ENCODE measurements around the gene CDC23. TPM values are rescaled to one million over a fixed set of nuclear protein-coding genes. Genes with fewer than 3 reads are reported as not detected.
"Not testable (repeated sequence)": the region's sequence is repeated elsewhere in the genome, so short reads cannot be mapped to it uniquely, and the experiment has no call there.

CDC23 gene
- total RNA-seq, 1 experiment from 2014 or later = 74.3 TPM

GRCh38 chr5:138179277-138179857 is 33.8 kb downstream of the CDC23 start:
- Histone ChIP-seq H3K4me1 (no peaks in the 10 kb centered on the region), H3K27me3 (no peaks in the 10 kb centered on the region), H3K36me3 (peaks cover 41% of the 10 kb centered on the region), H3K9me3 (replicated peaks) (no peaks in the 10 kb centered on the region), H3K27ac (peak overlapping the region; percentile 95), H3K4me3 (peak overlapping the region; percentile 72)
- DNase-seq = peak; percentile 30 to 37

DNA sequence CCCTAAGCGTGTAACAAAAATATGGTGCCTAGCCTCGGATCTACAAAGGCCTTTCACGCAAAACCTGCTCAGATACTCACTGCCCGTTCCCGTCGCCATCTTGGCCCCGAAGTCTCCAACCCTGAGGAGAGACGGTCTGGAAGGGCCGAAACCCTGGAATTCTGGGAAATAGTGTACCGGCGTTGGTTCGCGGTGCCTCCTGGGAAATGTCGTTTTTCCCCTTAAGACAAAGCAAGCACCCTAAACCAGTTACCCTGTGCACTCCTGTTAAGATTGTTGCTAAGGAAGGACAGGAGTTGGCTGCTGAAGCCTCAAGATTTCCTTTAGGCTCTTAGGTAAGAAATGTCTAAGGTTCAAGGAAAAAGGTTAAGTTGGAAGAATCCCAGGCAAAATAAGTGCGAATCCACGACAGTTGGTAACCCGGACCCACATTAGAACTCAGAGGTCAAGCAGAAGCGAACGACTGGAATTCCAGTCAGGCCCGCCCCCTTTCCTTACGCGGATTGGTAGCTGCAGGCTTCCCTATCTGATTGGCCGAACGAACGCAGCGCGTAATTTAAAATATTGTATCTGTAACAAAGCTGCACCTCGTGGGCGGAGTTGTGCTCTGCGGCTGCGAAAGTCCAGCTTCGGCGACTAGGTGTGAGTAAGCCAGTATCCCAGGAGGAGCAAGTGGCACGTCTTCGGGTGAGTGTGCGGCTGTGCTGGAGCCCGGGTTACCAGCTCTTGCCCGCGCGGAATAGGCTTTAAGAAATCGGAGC is 34.4 kb downstream of the CDC23 start, which contains the start of the genes BRD8 and KIF20A:
Gene BRD8, minus strand, starts transcription at position 115 of the 761 bp plus-strand sequence. Its CDS starts 16 bp downstream, at position 99.
Gene KIF20A, plus strand, starts transcription at position 597 of the 761 bp plus-strand sequence. CDS start 569 bp downstream, outside the sequence.
- DNase-seq = peak; percentile 97 to 98
- Histone ChIP-seq H3K27ac (peak within 1 kb of the TSS; percentile 95), H3K4me3 (peak within 1 kb of the TSS; percentile 72), H3K9me3 (replicated peaks) (no peaks in the 10 kb centered on the region), H3K27me3 (no peaks in the 10 kb centered on the region), H3K4me1 (no peaks in the 10 kb centered on the region), H3K36me3 (peaks cover 41% of the 10 kb centered on the region)

- Histone ChIP-seq H3K27ac (peak overlapping the region; percentile 95), H3K36me3 (peaks cover 38% of the 10 kb centered on the region), H3K27me3 (no peaks in the 10 kb centered on the region), H3K4me3 (peak overlapping the region; percentile 72), H3K4me1 (no peaks in the 10 kb centered on the region), H3K9me3 (replicated peaks) (no peaks in the 10 kb centered on the region)
- peak; percentile 11 to 48 for DNase-seq
These were observed 35.1 kb downstream of the CDC23 start for GRCh38 chr5:138177941-138178515.

GRCh38 chr5:138170299-138170698 is 42.8 kb downstream of the CDC23 start:
- peaks cover 77% of the 10 kb centered on the region for H3K36me3 ChIP-seq
- H3K4me1 ChIP-seq = no peaks in the 10 kb centered on the region
- H3K9me3 ChIP-seq (replicated peaks) = no peaks in the 10 kb centered on the region
- no peak for DNase-seq
- no peaks in the 10 kb centered on the region for H3K27me3 ChIP-seq
- no peak overlapping the region for H3K27ac ChIP-seq
- H3K4me3 ChIP-seq = no peak overlapping the region

DNA sequence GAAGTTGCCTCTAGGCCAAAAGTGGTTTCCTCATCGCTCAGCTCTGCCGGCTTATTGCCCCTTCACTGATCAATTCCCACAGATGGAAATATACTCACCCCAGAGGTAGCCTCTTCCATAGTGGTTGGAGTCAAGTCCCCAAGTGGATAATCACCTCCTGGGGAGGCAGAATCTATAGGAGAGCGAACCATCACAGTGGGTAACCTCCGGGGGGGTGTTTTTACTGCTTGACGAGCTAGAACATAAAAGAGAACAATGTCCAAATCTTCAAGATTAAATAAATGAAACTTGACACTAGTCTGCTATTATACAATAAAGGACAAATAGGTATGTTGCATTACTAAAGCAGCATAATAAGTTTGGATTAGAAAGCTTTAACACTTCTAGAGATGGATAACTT is 44.0 kb downstream of the CDC23 start:
- no peak overlapping the region for H3K4me3 ChIP-seq
- H3K9me3 ChIP-seq (replicated peaks) = no peaks in the 10 kb centered on the region
- no peak for DNase-seq
- H3K27ac ChIP-seq = no peak overlapping the region
- H3K4me1 ChIP-seq = no peaks in the 10 kb centered on the region
- no peaks in the 10 kb centered on the region for H3K27me3 ChIP-seq
- peaks cover 87% of the 10 kb centered on the region for H3K36me3 ChIP-seq

GRCh38 chr5:138163721-138164120 is 49.4 kb downstream of the CDC23 start:
- Histone ChIP-seq H3K4me3 (no peak overlapping the region), H3K27me3 (no peaks in the 10 kb centered on the region), H3K4me1 (no peaks in the 10 kb centered on the region), H3K9me3 (replicated peaks) (no peaks in the 10 kb centered on the region), H3K27ac (no peak overlapping the region), H3K36me3 (peaks cover 92% of the 10 kb centered on the region)
- no peak for DNase-seq

GRCh38 chr5:138160706-138161105 is 52.4 kb downstream of the CDC23 start:
- no peaks in the 10 kb centered on the region for H3K4me1 ChIP-seq
- H3K36me3 ChIP-seq = peaks cover 87% of the 10 kb centered on the region
- H3K27ac ChIP-seq = no peak overlapping the region
- H3K9me3 ChIP-seq (replicated peaks) = no peaks in the 10 kb centered on the region
- H3K4me3 ChIP-seq = no peak overlapping the region
- DNase-seq = no peak
- no peaks in the 10 kb centered on the region for H3K27me3 ChIP-seq

DNA sequence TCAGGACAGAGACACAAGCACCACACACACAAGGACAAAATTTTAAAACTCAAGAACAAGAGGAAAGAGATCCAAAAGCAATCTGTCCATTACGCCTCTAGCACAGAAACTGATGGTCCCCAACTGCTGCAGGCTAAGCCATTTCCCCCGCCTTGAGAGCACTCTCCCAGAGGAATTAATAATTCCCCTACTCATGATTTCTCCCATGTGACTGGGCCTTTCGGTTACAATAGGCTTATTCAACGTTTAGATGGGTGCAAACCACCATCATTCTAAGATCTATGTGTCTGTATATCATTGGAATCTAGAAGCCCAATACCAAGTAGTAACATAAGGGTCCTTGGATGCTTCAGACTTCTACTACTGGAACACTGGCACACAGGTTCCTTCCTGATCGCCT is 53.5 kb downstream of the CDC23 start:
- DNase-seq = no peak
- Histone ChIP-seq H3K36me3 (peaks cover 79% of the 10 kb centered on the region), H3K4me1 (no peaks in the 10 kb centered on the region), H3K27me3 (no peaks in the 10 kb centered on the region), H3K9me3 (replicated peaks) (no peaks in the 10 kb centered on the region), H3K27ac (no peak overlapping the region), H3K4me3 (no peak overlapping the region)

DNA sequence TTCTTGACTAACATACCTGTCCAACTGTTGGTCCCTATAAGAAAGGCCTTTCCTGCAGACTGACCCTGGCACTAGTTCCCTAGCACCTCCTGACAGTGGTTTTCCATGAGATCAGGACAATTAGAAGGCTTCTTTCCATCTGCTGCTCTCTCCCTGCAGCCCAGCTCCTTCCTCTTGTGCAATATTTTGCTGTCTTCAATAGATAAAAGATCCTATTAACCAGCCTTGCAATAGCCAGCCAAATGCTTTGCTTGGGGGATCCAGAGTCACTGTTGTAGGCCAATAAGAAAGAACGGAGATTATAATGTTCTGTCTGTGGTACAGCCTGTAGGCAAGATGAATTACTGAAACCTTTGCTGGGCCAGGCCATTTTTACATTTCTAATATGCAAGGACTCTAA is 55.5 kb downstream of the CDC23 start:
- Histone ChIP-seq H3K4me3 (no peak overlapping the region), H3K36me3 (peaks cover 60% of the 10 kb centered on the region), H3K4me1 (no peaks in the 10 kb centered on the region; the same call in 1 of the 2 replicates), H3K27ac (no peak overlapping the region), H3K9me3 (replicated peaks) (no peaks in the 10 kb centered on the region), H3K27me3 (no peaks in the 10 kb centered on the region)
- DNase-seq = no peak

GRCh38 chr5:138155977-138156376 is 57.1 kb downstream of the CDC23 start:
- not testable (repeated sequence) for H3K4me1 ChIP-seq; H3K27me3 ChIP-seq; DNase-seq; H3K27ac ChIP-seq; H3K9me3 ChIP-seq (replicated peaks); H3K4me3 ChIP-seq
- H3K36me3 ChIP-seq = peaks cover 44% of the 10 kb centered on the region

DNA sequence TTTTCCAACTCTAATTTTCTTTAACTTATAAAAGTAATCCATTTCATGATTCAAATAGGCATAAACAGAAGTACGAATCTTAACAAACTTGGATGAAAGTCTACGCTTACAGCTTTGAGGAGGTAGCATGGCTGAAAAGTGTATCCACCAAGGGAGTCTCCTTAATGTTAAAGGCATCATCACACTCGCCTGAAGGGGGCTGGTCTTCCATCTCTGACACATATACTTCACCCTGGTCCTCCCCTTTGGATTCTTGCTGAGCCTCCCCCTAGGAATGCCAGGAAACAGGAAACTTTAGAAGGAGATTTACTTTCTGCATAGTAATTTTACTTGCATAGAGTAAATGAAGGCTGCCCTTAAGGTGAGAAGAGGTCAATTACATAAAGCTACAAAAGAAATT is 63.6 kb downstream of the CDC23 start:
- Histone ChIP-seq H3K27ac (no peak overlapping the region), H3K4me1 (no peaks in the 10 kb centered on the region; the same call in 1 of the 2 replicates), H3K36me3 (no peaks in the 10 kb centered on the region), H3K27me3 (no peaks in the 10 kb centered on the region), H3K9me3 (replicated peaks) (no peaks in the 10 kb centered on the region), H3K4me3 (no peak overlapping the region)
- no peak for DNase-seq

DNA sequence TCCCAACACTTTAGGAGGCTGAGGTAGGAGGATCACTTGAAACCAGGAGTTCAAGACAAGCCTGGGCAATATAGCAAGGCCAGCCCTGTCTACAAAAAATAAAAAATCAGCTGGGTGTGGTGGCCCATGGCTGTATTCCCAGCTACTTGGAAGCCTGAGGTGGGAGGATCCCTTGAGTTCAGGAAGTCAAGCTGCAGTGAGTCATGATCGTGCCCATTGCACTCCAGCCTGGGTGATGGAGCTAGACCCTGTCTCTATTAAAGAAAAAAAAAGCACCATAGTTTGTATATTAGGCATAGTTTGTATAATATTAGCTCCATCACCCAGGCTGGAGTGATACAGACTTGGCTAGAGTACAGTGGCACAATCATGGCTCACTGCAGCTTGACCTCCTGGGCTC is 64.3 kb downstream of the CDC23 start:
- H3K36me3 ChIP-seq = no peaks in the 10 kb centered on the region
- peak in 1 of 2 experiments; percentile 9 for DNase-seq
- no peaks in the 10 kb centered on the region for H3K9me3 ChIP-seq (replicated peaks)
- no peak overlapping the region for H3K27ac ChIP-seq
- no peaks in the 10 kb centered on the region; the same call in 1 of the 2 replicates for H3K4me1 ChIP-seq
- no peaks in the 10 kb centered on the region for H3K27me3 ChIP-seq
- H3K4me3 ChIP-seq = no peak overlapping the region

DNA sequence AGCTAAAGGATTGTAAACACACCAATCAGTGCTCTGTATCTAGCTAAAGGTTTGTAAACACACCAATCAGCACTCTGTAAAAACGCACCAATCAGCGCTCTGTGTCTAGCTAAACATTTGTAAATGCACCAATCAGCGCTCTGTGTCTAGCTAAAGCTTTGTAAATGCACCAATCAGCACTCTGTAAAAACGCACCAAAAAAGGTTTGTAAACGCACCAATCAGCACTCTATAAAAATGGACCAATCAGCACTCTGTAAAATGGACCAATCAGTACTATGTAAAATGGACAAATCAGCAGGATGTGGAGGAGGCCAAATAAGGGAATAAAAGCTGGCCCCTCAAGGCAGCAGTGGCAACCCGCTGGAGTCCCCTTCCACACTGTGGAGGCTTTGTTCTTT is 69.5 kb downstream of the CDC23 start:
- not testable (repeated sequence) for H3K9me3 ChIP-seq (replicated peaks); H3K4me3 ChIP-seq; H3K27me3 ChIP-seq; H3K4me1 ChIP-seq; H3K27ac ChIP-seq; H3K36me3 ChIP-seq; DNase-seq

DNA sequence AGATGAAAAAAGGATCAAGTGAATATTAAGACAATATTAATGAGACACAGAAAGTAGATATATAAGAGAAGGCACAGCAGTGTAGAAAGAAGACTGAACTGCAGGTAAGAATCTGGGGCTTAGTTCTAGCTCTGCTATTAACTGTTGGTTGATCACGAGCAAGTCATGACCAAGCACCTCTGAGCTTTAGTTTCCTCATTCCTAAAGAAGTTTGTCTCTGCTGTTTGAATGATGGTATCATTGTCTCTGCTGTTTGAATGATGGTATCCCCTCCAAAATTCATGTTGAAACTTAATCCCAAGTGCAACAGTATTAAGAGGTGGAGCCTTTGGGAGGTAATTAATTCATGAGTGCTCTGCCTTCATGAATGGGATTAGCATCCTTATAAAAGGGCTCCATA is 71.4 kb downstream of the CDC23 start:
- H3K27me3 ChIP-seq = peaks cover 4% of the 10 kb centered on the region; the same call in 1 of the 2 replicates
- no peaks in the 10 kb centered on the region for H3K4me1 ChIP-seq
- no peak overlapping the region for H3K27ac ChIP-seq
- H3K36me3 ChIP-seq = no peaks in the 10 kb centered on the region
- H3K4me3 ChIP-seq = no peak overlapping the region
- no peak for DNase-seq
- H3K9me3 ChIP-seq (replicated peaks) = no peaks in the 10 kb centered on the region

GRCh38 chr5:138140268-138140667 is 72.9 kb downstream of the CDC23 start:
- no peaks in the 10 kb centered on the region for H3K4me1 ChIP-seq
- DNase-seq = no peak

More at GRCh38 chr5:138140268-138140667, 72.9 kb downstream of the CDC23 start:
- H3K4me3 ChIP-seq = no peak overlapping the region
- H3K27me3 ChIP-seq = peaks cover 4% of the 10 kb centered on the region; the same call in 1 of the 2 replicates
- no peaks in the 10 kb centered on the region for H3K36me3 ChIP-seq
- no peaks in the 10 kb centered on the region for H3K9me3 ChIP-seq (replicated peaks)
- H3K27ac ChIP-seq = no peak overlapping the region
